ENCODE results near the gene SPATA2L. TPM values are rescaled to one million over a fixed set of nuclear protein-coding genes. Genes with fewer than 3 reads are reported as not detected.

Gene SPATA2L
- total and polyA plus RNA-seq, 2 of the 13 experiments (the other 11 are each of a cell fraction or from before 2014, with no cell fraction given) = 9.1 to 20.7 TPM

DNA sequence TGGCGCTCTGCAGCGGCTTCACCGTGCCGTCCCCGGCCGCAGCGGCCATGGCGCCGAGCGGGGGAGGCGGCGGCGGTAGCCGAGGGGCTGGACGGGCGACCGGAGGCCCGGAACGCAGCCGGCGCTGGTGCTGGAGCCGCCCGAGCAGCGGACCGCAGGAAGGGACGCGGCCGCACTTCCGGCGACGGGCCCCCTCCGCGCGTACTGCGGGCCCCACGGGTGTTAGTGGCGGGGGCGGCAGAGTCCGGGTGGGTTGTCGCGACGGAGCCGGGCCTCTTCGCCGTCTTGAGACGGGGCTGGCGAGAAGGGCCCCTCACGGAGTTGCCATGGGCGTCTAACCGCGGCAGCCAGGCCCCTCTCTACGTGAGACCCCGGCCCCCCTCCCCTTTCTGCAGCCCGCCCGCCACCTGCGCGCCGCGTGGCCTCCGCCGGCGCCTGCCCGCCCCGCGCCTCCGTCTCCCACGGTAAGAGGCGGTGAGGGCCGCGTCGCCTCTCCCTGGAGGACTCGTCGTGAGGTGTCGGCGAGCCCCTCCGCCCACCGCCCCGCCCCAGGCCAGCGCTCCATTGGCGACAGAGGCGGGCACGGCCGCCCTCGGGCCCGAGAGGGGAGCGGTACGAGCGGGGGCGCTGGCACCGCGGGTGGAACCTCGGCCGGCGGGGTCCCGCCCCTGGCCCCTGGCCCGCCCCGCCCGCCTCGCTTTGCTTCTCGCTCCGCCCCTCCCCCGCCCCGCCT lies 19.5 kb upstream of the SPATA2L start, which contains the start of the genes VPS9D1 and ZNF276 (continued):
- TF ChIP-seq, protein P1, sequence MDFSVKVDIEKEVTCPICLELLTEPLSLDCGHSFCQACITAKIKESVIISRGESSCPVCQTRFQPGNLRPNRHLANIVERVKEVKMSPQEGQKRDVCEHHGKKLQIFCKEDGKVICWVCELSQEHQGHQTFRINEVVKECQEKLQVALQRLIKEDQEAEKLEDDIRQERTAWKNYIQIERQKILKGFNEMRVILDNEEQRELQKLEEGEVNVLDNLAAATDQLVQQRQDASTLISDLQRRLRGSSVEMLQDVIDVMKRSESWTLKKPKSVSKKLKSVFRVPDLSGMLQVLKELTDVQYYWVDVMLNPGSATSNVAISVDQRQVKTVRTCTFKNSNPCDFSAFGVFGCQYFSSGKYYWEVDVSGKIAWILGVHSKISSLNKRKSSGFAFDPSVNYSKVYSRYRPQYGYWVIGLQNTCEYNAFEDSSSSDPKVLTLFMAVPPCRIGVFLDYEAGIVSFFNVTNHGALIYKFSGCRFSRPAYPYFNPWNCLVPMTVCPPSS (IDR thresholded peaks at IDR 0.05) = no peak
- TF ChIP-seq SP2 (CRISPR knock-in tag; IDR thresholded peaks at IDR 0.05) = peak; percentile 74
- no peak; the same call in 1 of the 2 replicates for TF ChIP-seq FOXC1 (CRISPR knock-in tag; IDR thresholded peaks at IDR 0.05; ENCODE audit: borderline replicate concordance)
- peak; percentile 27; the same call in 1 of the 2 replicates for TF ChIP-seq CREB1 (IDR thresholded peaks at IDR 0.05)
- TF ChIP-seq CREB1 (CRISPR knock-in tag; IDR thresholded peaks at IDR 0.05) = no peak
- TF ChIP-seq, protein P2, sequence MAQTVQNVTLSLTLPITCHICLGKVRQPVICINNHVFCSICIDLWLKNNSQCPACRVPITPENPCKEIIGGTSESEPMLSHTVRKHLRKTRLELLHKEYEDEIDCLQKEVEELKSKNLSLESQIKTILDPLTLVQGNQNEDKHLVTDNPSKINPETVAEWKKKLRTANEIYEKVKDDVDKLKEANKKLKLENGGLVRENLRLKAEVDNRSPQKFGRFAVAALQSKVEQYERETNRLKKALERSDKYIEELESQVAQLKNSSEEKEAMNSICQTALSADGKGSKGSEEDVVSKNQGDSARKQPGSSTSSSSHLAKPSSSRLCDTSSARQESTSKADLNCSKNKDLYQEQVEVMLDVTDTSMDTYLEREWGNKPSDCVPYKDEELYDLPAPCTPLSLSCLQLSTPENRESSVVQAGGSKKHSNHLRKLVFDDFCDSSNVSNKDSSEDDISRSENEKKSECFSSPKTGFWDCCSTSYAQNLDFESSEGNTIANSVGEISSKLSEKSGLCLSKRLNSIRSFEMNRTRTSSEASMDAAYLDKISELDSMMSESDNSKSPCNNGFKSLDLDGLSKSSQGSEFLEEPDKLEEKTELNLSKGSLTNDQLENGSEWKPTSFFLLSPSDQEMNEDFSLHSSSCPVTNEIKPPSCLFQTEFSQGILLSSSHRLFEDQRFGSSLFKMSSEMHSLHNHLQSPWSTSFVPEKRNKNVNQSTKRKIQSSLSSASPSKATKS (CRISPR knock-in tag; IDR thresholded peaks at IDR 0.05) = no peak
- peak; percentile 91 for TF ChIP-seq HDAC1 (CRISPR knock-in tag; IDR thresholded peaks at IDR 0.05)
- TF ChIP-seq, protein P3, sequence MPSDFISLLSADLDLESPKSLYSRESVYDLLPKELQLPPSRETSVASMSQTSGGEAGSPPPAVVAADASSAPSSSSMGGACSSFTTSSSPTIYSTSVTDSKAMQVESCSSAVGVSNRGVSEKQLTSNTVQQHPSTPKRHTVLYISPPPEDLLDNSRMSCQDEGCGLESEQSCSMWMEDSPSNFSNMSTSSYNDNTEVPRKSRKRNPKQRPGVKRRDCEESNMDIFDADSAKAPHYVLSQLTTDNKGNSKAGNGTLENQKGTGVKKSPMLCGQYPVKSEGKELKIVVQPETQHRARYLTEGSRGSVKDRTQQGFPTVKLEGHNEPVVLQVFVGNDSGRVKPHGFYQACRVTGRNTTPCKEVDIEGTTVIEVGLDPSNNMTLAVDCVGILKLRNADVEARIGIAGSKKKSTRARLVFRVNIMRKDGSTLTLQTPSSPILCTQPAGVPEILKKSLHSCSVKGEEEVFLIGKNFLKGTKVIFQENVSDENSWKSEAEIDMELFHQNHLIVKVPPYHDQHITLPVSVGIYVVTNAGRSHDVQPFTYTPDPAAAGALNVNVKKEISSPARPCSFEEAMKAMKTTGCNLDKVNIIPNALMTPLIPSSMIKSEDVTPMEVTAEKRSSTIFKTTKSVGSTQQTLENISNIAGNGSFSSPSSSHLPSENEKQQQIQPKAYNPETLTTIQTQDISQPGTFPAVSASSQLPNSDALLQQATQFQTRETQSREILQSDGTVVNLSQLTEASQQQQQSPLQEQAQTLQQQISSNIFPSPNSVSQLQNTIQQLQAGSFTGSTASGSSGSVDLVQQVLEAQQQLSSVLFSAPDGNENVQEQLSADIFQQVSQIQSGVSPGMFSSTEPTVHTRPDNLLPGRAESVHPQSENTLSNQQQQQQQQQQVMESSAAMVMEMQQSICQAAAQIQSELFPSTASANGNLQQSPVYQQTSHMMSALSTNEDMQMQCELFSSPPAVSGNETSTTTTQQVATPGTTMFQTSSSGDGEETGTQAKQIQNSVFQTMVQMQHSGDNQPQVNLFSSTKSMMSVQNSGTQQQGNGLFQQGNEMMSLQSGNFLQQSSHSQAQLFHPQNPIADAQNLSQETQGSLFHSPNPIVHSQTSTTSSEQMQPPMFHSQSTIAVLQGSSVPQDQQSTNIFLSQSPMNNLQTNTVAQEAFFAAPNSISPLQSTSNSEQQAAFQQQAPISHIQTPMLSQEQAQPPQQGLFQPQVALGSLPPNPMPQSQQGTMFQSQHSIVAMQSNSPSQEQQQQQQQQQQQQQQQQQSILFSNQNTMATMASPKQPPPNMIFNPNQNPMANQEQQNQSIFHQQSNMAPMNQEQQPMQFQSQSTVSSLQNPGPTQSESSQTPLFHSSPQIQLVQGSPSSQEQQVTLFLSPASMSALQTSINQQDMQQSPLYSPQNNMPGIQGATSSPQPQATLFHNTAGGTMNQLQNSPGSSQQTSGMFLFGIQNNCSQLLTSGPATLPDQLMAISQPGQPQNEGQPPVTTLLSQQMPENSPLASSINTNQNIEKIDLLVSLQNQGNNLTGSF (CRISPR knock-in tag; IDR thresholded peaks at IDR 0.05) = peak; percentile 74
- TF ChIP-seq, protein P4, sequence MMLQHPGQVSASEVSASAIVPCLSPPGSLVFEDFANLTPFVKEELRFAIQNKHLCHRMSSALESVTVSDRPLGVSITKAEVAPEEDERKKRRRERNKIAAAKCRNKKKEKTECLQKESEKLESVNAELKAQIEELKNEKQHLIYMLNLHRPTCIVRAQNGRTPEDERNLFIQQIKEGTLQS (CRISPR knock-in tag; IDR thresholded peaks at IDR 0.05) = peak; percentile 28; the same call in 1 of the 2 replicates
- peak; percentile 97 for TF ChIP-seq ASH2L (IDR thresholded peaks at IDR 0.05; ENCODE audit: insufficient read length, low read depth, low read length)
- TF ChIP-seq DPF2 (CRISPR knock-in tag; IDR thresholded peaks at IDR 0.05; ENCODE audit: borderline replicate concordance, low read depth) = no peak; the same call in 1 of the 2 replicates
- TF ChIP-seq RNF2 (conservative IDR thresholded peaks at IDR 0.05; ENCODE audit: low read depth) = peak; percentile 45; the same call in 1 of the 2 replicates
- TF ChIP-seq TBX2 (CRISPR knock-in tag; IDR thresholded peaks at IDR 0.05; ENCODE audit: borderline replicate concordance) = peak; percentile 69
- peak; percentile 81; the same call in 1 of the 2 replicates for TF ChIP-seq ZNF343 (CRISPR knock-in tag; IDR thresholded peaks at IDR 0.05)
- TF ChIP-seq, protein P5, sequence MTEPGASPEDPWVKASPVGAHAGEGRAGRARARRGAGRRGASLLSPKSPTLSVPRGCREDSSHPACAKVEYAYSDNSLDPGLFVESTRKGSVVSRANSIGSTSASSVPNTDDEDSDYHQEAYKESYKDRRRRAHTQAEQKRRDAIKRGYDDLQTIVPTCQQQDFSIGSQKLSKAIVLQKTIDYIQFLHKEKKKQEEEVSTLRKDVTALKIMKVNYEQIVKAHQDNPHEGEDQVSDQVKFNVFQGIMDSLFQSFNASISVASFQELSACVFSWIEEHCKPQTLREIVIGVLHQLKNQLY (CRISPR knock-in tag; IDR thresholded peaks at IDR 0.05) = peak; percentile 42
- TF ChIP-seq, protein P6, sequence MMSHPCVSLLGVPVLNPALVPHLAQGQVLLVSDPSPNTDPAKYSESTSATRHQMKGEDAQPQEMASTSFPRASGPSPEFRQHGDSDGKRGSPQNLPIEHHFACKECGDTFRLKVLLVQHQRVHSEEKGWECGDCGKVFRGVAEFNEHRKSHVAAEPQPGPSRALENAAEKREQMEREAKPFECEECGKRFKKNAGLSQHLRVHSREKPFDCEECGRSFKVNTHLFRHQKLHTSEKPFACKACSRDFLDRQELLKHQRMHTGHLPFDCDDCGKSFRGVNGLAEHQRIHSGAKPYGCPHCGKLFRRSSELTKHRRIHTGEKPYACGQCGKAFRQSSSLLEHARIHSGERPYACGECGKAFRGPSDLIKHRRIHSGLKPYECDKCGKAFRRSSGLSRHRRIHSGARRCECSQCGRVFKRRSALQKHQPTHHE (CRISPR knock-in tag; IDR thresholded peaks at IDR 0.05; ENCODE audit: borderline replicate concordance) = 0 out of 2 replicates have a peak, but pooled peaks have one; percentile 21
- TF ChIP-seq PRPF4 (IDR thresholded peaks at IDR 0.05; ENCODE audit: low read depth, low read length, poor library complexity, severe bottlenecking) = no peak
